Gastroesophageal sphincter (tissue), 4 donors: Measurements from ENCODE around the gene SLC16A11. TPM values are rescaled to one million over a fixed set of nuclear protein-coding genes. Genes with fewer than 3 reads are reported as not detected.

ENCODE experiments used
- ATAC-seq: fragments of 150-250 bp; one replicate; pipeline ENCODE4 v1.9.1; 2016; ENCODE audit warnings: mild to moderate bottlenecking, moderate library complexity
- H3K27ac ChIP-seq, 4 donors: fragments of 200-600 bp; sonication (generic) in 3 of 4; 1 replicate in 3 of 4; 2 replicates in 1 of 4; pipeline ENCODE4 v1.5.1; 2016 to 2019
- H3K27me3 ChIP-seq: fragments of 200-600 bp; sonication (generic); one replicate; pipeline ENCODE4 v1.5.1; 2019
- H3K36me3 ChIP-seq, 2 donors: fragments of 200-600 bp; sonication (generic); one replicate each; pipeline ENCODE4 v1.5.1; 2019; ENCODE audit warnings: control low read depth in 1 of 2
- H3K4me1 ChIP-seq, 3 donors: fragments of 200-600 bp; sonication (generic); 1 replicate in 2 of 3; 2 replicates in 1 of 3; pipeline ENCODE4 v1.5.1; 2016 to 2019; ENCODE audit warnings: control low read depth in 2 of 3
- H3K4me3 ChIP-seq, 2 donors: fragments of 200-600 bp; sonication (generic); one replicate each; pipeline ENCODE4 v1.5.1; 2019; ENCODE audit warnings: mild to moderate bottlenecking in 1 of 2, moderate library complexity in 1 of 2
- H3K9me3 ChIP-seq, 3 donors: fragments of 200-600 bp; sonication (generic); one replicate each; pipeline ENCODE4 v1.5.1; 2017 to 2019; ENCODE audit warnings: control low read depth in 2 of 3
- CTCF ChIP-seq, 4 experiments: fragments of 200-600 bp in 2 of 4; fragments of 450-650 bp in 2 of 4; sonication (generic) in 1 of 4; IDR thresholded peaks; one replicate each; pipeline ENCODE4 v1.5.1; 2017 to 2019; ENCODE audit warnings: antibody characterized with exemption in 4 of 4, mild to moderate bottlenecking in 2 of 4, moderate library complexity in 2 of 4
- EP300 ChIP-seq: sonication (generic); formaldehyde crosslinking; IDR thresholded peaks from one replicate; pipeline ENCODE4 v1.6.1; 2017; ENCODE audit warnings: antibody characterized with exemption, mild to moderate bottlenecking
- POLR2A ChIP-seq, 2 donors: fragments of 450-650 bp; IDR thresholded peaks; one replicate each; pipeline ENCODE4 v1.6.1; 2017; ENCODE audit warnings: antibody characterized with exemption in 2 of 2, mild to moderate bottlenecking in 2 of 2, moderate library complexity in 1 of 2
- POLR2AphosphoS5 ChIP-seq: sonication (generic); formaldehyde crosslinking; IDR thresholded peaks from one replicate; pipeline ENCODE4 v1.6.1; 2017; ENCODE audit warnings: antibody characterized with exemption
- whole genome bisulfite sequencing, 2 donors: methylation state at CpG; one replicate each; pipeline ENCODE4 v1.1.5; 2018; ENCODE audit warnings: low coverage in 1 of 2; 5-methylcytosine and 5-hydroxymethylcytosine counted together
- total RNA-seq, 4 donors: library from RNA; depleted of rRNA; stranded (reverse); fragments of >200 nt; gene quantifications; one replicate each; pipeline ENCODE4 v1.1.0, GENCODE V29; 2016

SLC16A11 gene
- total RNA-seq, 4 donors from 2014 or later = 0.32 to 0.54 (median 0.39) TPM; not detected in 1

GRCh38 chr17:7074931-7075330 lies 31.0 kb upstream of the SLC16A11 start:
- H3K9me3 ChIP-seq = no peaks in the 10 kb centered on the region
- no peak overlapping the region for H3K27ac ChIP-seq
- WGBS, 2 donors = 84% methylated on average over 8 of the region's 14 CpGs; no CpG with 5 or more reads in 1 of the 2 donors
- ATAC-seq = no peak
- H3K4me1 ChIP-seq = peaks cover 0 to 1% (median 0%) of the 10 kb centered on the region in 3 donors
- no peaks in the 10 kb centered on the region for H3K36me3 ChIP-seq
- TF ChIP-seq CTCF (IDR thresholded peaks at IDR 0.05) (no peak), POLR2AphosphoS5 (no peak), EP300 (no peak), POLR2A (IDR thresholded peaks at IDR 0.05) (no peak)
- H3K4me3 ChIP-seq = no peak overlapping the region
- peaks cover 18% of the 10 kb centered on the region for H3K27me3 ChIP-seq

- peaks cover 0 to 18% (median 0%) of the 10 kb centered on the region in 3 donors for H3K9me3 ChIP-seq
- no peak overlapping the region for H3K27ac ChIP-seq
- no peaks in the 10 kb centered on the region for H3K4me1 ChIP-seq
- H3K36me3 ChIP-seq = no peaks in the 10 kb centered on the region
- TF ChIP-seq CTCF (IDR thresholded peaks at IDR 0.05) (no peak), POLR2A (IDR thresholded peaks at IDR 0.05) (no peak), EP300 (no peak), POLR2AphosphoS5 (no peak)
- peaks cover 26% of the 10 kb centered on the region for H3K27me3 ChIP-seq
- ATAC-seq = no peak
- H3K4me3 ChIP-seq = no peak overlapping the region
- 89% methylated on average over 1 of the region's 2 CpGs; no CpG with 5 or more reads in 1 of the 2 donors for WGBS, 2 donors
Observed at GRCh38 chr17:7072406-7072805, 28.5 kb upstream of the SLC16A11 start.

- Histone ChIP-seq H3K9me3 (peaks cover 0 to 22% (median 0%) of the 10 kb centered on the region in 3 donors), H3K36me3 (no peaks in the 10 kb centered on the region), H3K4me3 (no peak overlapping the region), H3K27ac (no peak overlapping the region), H3K27me3 (peaks cover 20% of the 10 kb centered on the region), H3K4me1 (no peaks in the 10 kb centered on the region)
- 70 to 75% methylated on average over 1 to 2 of the region's 3 CpGs for WGBS, 2 donors
- no peak for ATAC-seq
- TF ChIP-seq POLR2AphosphoS5 (no peak), POLR2A (IDR thresholded peaks at IDR 0.05) (no peak), EP300 (no peak), CTCF (IDR thresholded peaks at IDR 0.05) (no peak)
Observed at GRCh38 chr17:7070712-7071111, 26.8 kb upstream of the SLC16A11 start.

- Histone ChIP-seq H3K9me3 (peaks cover 0 to 22% (median 0%) of the 10 kb centered on the region in 3 donors), H3K36me3 (no peaks in the 10 kb centered on the region), H3K27me3 (peaks cover 33% of the 10 kb centered on the region), H3K4me1 (no peaks in the 10 kb centered on the region), H3K27ac (no peak overlapping the region), H3K4me3 (no peak overlapping the region)
- ATAC-seq = no peak
- TF ChIP-seq EP300 (no peak), CTCF (IDR thresholded peaks at IDR 0.05) (no peak)
- 0% methylated on average over 1 of the region's 1 CpG for WGBS, 2 donors
Observed at GRCh38 chr17:7068268-7068667, 24.4 kb upstream of the SLC16A11 start.

GRCh38 chr17:7067198-7067597 lies 23.3 kb upstream of the SLC16A11 start:
- H3K27me3 ChIP-seq = peaks cover 40% of the 10 kb centered on the region
- ATAC-seq = no peak
- no peaks in the 10 kb centered on the region for H3K36me3 ChIP-seq
- H3K27ac ChIP-seq = no peak overlapping the region
- WGBS, 2 donors = 83% methylated on average over 1 of the region's 1 CpG
- no peaks in the 10 kb centered on the region for H3K4me1 ChIP-seq
- no peak overlapping the region for H3K4me3 ChIP-seq
- no peak for TF ChIP-seq EP300
- no peak for TF ChIP-seq POLR2A (IDR thresholded peaks at IDR 0.05)
- TF ChIP-seq POLR2AphosphoS5 = no peak
- TF ChIP-seq CTCF (IDR thresholded peaks at IDR 0.05) = no peak
- H3K9me3 ChIP-seq = peaks cover 0 to 22% (median 0%) of the 10 kb centered on the region in 3 donors
